GM21529 (cell line): ENCODE measurements around the gene FRMD4B.
"Not testable (repeated sequence)": the region's sequence is repeated elsewhere in the genome, so short reads cannot be mapped to it uniquely, and the experiment has no call there.

Source experiments
- ATAC-seq: cut with Tn5 transposase; IDR thresholded peaks from one replicate; pipeline ENCODE4 v1.9.1; 2021; ENCODE audit not compliant: unreplicated experiment

Gene FRMD4B

DNA sequence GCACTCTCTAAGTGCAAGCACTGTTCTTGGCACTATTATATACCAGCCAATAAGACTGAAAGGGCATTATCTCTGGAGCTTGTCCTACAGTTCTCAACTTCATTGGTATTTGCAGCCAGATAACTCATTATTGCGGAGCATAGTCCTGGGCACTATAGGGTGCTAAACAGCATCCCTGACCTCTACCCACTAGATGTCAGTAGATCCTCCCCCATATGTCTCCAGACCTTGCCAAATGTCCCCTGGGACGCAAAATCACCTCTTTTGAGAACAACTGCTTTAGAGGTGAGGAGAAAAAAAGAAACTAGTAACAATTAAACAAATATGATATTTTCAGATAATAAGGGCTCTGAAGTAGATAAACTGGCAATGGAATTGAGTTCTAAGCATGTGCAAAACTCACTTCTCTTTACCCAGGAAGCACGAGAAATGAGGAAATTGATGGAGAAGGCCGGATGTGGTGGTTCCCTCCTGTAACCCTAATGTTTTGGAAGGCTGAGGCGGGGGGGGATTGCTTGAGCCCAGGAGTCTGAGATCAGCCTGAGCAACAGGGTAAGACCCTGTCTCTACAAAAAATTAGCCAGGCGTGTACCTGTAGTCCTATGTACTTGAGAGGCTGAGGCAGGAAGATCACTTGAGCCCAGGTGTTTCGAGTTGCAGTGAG, 61.4 kb downstream of the FRMD4B start:
- peak; percentile 45 for ATAC-seq

DNA sequence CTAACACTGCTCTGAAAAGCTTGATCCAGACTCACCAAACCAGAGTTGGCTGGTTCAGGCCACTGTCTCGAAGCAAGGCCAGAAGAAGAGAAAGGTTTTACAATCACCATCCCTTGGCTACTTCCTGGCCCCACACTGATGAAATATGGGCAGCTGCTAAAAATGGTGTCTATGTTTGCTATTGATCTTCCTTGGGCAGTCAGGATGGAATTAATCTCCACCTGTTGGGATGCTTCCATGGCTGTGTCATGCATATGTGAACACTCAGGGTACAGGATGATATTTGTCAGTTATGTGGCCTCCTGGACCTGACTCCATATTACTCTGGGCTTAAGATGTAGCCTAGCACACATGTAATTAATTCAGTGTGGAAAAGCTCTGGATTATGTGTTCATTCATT, 61.9 kb downstream of the FRMD4B start:
- ATAC-seq: no peak

DNA sequence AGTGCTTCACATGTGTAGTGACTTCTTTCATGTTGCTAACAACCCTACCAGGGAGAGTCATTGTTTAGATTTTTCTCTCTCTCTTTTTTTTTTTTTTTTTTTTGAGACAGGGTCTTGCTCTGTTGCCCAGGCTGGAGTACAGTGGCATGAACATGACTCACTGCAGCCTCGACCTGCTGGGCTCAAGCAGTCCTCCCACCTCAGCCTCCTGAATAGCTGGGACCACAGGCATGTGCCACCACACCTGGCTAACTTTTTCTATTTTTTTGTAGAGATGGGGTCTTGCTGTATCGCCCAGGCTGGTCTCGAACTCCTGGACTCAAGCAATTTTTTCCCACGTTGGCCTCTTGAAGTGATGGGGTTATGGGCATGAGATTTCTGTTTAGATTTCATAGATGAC, 63.4 kb downstream of the FRMD4B start:
- ATAC-seq: not testable (repeated sequence)

DNA sequence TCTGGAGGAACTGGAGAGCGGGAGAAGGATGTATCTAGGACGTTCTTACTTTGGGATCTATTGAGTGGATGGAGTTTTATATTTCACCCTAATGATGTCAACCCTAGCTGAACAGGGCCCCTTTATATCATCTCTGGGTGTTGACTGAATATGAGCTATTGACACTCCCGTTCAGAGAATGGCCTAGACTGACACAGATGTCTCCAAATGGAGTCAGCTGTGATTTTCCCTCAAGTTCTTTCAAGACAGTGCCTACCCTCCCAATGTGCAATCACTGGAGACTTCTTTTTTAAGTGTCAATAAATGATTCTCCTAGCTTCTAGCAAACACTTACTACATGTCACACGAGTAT, 63.8 kb downstream of the FRMD4B start:
- ATAC-seq: no peak

DNA sequence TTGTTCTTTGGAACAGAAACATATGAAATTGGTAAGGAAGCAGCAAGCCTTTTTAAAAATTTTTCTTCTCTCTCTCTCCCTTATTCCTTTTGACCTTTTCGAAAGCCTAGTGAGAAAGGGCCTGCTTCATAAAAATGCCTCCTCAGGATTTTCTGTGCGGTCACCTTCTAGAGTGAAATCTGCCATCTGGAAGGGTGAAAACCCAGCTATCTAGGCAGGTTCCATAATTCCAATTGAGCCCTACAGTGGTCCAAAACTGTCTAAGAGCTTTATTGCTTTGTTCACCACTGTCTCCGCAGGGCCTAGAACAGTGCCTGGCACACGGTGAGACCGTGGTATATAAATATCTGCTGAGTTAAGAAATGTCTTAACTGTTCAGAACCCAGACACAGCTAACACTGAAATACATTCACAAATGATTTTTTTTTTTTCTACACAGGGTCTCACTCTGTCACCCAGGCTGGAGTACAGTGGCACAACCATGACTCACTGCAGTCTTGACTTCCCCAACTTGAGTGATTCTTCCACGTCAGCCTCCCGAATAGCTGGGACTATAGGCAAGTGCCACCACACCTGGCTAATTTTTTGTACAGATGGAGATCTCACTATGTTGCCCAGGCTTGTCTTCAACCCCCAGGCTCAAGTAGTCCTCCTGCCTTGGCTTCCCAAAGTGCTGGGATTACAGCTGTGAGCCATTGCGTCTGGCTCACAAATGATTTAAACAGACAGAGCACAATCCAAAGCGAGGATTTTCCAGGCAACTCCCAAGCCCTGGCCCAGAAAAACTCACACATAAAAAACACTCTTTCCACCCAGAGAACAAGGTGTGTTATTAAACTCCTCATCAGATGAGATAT, 64.4 kb downstream of the FRMD4B start:
- no peak for ATAC-seq

DNA sequence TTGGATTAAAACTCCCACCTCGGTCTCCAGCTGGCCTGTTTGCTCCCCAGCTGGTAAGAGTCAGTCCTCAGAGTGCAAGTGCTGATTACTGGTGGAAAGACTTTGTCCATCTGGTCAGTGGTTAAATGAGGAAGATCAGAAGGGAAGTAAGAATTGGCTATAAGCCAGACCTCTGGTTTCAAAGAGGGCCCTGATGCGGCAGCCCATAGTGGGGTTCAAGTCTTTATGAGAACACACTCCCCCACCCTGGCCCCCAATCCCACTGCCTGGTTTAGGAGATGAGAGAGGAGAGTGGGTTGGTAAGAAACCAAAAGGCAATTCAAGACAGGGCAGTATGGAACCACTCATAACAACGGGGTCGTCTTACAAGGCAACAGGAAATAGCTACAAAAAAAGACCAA, 65.0 kb downstream of the FRMD4B start:
- ATAC-seq: peak; percentile 60

DNA sequence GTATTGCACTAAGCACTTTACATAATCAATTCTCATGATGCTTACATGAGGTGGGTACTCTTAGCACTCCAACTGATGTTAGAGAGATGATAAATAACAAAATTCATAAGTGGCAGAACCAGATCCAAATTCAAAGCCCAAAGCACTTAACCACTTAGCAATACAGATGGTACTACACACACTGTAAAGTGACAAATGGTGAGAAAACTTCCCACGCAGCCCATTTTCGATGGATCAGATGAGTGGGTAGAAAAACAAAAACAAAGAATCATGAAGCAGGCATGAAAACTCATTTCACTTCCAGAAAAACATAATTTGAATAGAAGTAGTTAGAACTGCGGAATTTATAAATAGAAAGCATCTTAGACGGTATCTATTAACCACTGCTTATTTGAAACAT, 66.2 kb downstream of the FRMD4B start:
- ATAC-seq: no peak

DNA sequence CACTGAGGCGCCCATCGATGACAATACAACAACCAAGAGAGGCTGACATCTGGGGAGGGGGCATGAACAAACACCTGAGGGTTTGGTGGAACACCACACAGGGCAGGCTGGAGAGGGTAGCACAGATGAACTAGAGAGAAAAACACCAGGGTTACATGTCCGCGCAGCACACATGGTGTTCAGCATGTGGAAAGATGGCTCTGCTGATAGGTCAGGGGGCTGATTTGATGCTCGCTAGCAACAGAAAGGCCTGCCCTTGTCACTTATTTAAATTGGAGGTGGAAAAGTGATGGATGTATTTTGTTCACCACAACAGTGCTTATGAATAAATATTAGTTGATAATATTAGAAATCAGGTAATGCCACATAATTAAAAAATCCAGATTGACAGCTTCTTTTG, 67.5 kb downstream of the FRMD4B start:
- no peak for ATAC-seq

DNA sequence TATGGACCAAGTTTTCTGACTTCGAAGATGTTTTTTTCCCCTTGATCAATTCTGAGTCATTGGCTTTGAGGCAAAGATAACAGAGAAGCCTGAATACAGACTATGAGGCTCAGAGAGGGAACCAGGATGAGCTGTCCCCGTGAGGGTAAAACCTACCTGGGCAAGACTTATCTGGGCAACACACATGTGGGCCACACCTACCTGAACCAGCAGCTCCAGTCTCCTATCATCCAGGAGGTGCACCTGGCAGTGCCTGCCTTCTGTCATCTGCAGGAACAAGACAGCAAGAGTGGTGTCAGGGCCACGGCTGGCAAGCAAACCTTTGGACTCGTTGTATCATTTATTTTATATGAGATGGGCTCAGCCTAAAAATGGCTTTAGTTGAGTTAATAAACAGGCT, 72.6 kb downstream of the FRMD4B start:
- ATAC-seq: no peak

DNA sequence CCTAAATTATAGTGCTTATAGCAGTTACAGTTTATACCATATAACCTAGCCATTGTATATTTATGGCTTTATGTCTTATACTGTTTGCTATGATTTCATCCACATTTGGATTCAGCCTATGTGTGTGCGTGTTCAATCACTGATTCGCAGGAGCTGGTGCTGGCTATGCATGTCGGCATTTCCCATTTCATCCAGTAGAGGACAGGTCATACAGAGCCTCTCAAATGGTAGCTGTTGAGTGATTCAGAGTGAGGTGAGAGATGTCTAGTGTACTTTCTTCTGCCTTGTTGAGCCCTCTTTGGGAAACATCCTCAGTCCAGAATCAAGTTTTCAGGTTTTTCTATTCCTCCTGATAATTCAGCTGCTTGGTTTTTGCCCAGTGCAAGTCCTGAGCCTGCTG, 76.1 kb downstream of the FRMD4B start:
- no peak for ATAC-seq

DNA sequence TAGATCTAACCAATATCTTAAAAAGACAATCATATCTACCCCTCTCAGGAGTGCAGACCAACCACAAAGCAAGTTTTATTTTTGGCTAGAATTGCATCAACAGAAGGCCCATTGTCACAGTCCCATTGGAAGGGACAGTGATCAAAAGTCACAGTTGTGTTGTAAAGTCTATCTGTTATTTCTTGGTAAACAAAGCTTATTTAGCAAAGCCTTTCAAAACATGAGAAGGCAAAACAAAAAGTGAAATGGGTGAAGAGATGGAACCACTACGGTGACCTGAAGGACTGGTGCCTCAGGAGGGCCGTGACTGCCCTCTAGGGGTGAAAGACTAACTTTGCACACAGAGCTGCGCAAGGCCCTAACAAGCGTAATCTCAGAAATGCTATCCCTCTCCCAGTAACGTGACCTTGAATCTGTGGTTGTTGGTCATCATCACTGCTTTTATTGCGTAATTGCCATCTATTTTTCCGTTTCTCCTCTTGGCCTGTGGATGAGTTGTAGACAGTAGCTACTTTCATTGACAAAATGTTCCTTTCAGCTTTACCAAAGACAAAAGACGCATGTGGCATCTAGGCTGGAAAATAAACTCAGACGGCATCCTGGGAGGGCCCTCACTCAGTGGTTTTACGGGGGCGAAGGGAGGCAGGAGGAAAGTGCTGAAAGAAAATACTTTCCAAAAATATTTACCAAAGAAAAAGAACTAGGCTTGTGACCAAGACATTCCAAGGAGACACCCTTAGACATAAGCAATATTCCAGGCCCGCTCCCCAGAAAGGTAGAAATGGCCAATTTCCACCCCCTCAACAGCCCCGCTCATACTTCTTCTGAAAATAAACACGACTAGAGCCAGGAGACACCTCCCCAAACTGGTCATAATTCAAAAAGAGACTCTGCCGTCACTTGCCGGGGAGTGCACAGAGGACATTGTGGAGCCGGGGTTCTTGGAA, 79.4 kb downstream of the FRMD4B start:
- ATAC-seq: peak; percentile 97

DNA sequence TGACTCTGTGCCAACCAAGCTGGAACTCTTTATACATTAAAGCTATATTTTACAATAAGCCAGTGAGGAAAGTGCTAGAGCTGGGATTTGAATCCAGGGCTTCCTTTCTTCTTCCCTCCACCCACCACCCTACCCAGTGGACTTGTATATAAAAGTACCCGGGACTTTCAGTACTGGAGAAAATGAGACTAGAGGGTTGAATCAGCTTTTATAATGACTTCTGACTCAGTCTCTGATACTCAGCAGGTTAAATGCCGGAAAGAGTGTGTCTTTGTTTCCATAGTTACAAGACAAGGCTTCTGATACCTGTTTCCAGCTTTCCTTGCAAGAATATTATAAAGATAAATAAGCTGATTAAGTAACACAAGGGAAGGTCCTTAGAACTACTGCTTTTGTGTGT, 80.9 kb downstream of the FRMD4B start:
- ATAC-seq: no peak

DNA sequence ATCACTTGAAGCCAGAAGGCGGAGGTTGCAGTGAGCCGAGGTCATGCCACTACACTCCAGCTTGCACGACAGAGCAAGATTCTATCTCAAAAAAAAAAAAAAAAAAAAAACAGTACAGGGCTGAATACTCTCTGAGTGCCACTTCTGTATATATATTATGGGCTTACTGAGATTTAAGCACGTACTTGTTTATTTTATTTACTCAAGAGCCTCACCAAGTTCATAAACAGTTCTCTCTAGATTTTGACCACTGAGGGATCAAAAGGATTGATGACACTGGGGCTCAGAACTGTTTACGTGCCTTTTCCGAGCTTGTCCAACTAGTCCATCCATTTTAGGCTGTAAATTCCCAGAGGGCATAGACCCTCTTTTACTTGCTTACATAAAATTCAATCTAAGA, 81.5 kb downstream of the FRMD4B start:
- ATAC-seq: no peak

DNA sequence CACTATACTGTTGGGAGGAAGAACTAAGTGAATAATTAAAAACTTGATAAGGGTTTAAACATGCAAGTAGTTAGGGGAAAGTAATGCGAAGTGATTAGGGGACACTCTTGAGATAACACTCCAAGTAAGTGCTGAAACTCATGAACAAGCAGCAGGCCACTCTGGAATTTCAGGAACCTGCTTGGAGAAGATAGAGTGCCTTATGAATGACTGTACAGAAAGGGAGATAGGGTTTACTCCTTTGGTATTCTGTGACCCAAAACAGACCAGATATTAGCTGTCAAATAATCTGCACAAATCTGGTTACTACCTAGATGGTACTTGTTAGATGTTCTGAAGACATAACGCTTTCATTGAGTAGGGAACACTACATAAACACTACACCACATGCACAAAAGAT, 85.6 kb downstream of the FRMD4B start:
- no peak for ATAC-seq

DNA sequence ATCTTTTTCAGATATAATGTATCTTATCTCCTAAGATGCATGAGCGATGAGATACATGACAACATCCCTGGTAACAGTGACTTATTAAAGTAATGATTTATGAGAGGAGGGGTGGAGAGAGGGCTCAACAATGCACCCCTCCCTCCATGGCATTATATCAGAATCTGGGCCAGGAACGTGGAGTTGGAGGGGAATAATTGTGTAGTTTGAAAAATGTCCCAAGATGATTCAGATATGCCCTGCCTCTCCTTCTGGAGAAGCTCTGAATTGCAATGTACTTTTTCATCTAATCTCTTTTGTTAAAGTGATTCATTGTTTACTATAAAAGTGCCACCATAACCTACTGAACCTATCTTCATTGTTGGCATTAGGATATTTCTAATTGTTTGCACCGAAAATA, 86.5 kb downstream of the FRMD4B start:
- no peak for ATAC-seq

DNA sequence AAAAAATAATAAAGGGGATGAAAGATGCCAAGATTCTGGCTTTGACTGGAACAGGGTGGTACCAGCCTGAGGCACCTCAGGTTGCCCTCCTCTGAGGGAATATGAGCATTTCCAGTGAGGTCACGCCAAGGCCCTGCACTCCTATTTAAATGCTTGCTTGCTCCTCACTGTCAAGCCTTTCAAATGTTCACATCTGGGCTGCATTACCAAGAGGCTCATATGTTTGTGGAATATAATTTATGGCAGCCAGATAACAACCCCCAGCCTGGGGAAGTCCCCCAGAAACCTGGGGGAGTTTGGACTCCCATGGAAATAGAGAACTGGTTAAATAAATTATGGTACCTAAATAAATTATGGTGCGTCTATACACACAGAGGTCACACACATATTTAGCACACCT, 88.4 kb downstream of the FRMD4B start:
- no peak for ATAC-seq

DNA sequence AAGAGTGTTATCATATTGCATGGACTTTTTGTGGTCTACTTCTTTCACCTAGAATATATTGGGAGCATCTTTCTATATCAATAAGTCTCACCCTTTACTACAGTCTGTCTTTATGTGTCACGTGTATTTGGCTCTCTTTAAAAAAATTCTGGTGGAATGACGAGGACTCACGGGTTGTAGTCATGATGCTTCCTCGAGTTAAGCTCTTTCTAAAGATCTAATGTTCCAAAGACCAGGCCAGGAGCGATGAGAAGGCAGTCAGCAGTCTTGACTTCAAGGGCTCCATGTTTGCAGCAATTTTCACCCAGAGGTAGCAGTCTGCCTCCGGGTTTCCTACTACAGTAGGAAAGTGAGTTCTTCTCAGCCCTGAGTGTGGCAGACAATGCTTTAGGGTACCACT, 88.9 kb downstream of the FRMD4B start:
- ATAC-seq: no peak

DNA sequence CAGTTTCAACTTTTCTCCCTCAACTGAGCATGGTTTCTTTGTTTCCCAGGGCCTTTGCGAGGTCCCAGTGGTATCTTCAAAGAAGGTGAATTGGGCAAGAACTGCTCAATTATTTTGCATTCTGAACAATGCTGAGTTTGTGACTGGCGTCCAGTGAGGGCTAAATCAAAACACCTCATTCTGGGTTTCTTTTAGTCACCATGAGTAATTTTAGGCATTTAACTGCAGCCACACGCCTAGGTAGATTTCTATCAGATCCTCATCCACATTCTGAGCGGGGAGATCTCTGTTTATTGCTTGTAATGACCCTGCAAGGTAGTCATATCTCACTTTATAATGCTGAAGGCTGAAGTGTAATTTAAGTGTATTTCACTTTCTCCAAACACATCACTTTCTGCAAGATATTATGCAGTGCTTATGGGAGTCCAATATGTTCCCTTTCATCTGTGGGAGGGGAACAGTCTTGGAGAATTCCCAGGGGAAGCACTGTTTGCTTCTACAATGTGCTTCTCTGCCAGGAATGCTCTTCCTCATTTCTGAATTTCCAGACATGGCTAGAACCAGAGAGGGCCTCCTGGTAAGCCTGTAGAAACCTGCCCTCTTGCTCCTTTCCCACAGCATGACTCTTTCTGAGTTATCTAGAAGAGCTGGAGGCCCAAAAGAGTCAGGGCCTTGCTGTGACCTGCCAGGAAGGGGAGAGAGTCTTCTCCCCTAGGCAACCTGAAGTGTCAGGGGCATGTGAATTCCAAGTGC, 91.7 kb downstream of the FRMD4B start:
- ATAC-seq: peak; percentile 49

DNA sequence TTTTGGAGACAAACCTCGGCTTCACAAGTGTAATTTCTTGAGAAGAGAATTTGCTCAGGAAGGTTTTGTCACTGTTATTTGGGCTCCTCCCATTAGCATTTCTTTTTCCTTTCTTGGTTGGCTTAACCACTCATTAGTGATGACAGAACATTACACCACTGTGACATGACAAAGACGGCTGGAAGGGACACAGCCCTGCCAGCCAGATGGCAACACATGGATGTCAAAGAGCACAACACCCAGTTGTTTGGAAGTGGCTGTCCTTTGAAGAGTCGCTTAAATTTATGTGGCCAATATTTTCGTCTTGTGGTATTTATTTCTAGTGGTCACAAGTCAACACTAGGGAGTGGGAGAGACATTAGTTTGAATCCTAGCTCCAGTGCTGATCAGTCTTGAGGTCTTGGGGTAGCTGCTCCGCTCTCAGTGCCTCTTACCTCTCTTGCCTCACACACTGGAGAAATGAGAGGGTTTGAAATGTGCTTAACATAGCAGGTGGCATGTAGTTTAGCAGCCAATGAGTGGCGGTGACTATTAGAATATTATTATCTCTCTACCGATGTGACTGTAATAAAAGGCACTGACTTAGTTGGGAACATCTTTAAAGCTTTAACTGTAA, 92.8 kb downstream of the FRMD4B start:
- ATAC-seq: no peak

DNA sequence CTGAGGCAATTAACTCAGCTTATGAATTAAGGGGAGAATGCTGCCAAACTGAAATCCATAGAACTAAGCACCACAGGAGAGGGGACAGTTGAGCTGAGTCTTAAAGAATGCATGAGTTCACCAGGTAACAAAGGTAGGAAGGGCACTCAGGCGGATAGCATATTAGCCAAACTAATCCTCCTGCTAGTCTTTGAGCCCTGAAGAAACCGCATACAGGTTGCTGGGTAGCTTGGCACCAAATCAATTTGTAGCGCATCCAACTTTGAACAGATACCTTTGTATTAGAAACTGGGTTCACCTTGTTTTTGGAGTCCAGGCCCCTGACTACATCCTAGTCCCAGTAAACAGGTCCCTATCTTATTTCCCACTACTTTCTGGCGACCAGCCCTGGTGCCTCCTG, 93.7 kb downstream of the FRMD4B start:
- no peak for ATAC-seq
